ENCODE measurements around the gene MBLAC2.
A peak's percentile ranks its signal among the peaks of the same experiment; 100 is the strongest.

The MBLAC2 gene

DNA sequence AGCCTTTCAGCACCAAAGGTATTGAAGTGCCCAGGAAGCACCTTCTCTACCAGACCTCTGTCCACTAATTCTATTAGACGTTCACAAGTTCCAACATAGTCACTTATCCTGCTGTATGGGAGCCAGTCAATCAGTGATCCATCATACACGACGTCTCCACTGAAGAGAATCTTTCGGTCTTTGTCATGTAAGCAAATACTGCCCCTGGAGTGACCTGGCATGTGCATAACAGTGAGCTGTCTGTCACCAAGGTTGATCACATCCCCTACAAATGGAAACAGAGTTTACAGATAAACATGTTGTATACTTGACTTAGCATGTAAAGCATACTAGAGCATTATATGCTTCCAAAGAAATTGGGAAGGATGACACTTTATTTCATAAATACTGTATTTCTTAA lies 13.3 kb downstream of the MBLAC2 start:
- DNase-seq (ENCODE audit: low read depth): no peak

DNA sequence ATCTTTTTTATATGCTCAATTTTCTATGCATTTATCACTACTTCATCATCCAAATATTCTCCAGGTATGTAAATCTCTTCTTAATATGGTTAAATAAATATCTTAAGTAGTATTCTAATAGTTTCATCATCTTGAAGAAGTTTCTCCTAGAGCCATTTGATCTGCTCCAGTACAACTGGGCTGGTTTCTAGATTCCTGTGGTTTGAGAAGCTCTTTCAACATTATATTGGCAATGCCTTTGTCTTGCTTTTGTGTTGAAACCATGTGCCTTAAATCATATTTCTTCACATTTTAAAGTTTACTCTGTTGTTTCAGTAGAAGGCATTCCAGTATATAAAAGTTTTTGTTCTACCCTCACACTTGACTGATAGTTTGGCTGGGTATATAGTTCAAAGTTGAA lies 27.6 kb downstream of the MBLAC2 start:
- peak; percentile 11 for DNase-seq (ENCODE audit: low read depth)

DNA sequence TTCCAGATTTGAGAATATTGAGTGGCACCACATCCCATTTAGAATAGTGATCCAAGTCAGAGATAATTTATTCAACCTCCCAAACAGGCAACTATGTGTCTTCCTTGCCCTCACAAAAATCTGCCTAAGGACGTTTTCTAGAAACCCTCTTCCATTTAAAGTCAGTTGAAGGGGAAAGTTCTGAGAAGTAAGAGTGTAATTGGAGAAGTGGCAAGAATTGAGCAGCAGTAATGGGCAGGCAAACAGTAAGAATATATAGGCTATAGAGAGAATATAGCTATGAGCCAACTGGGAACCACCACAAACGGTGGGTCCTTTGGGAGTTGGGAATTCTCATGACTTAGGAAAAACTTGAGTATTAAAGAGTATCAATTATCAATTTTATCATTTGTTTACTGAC lies 33.9 kb downstream of the MBLAC2 start:
- DNase-seq (ENCODE audit: low read depth): no peak

DNA sequence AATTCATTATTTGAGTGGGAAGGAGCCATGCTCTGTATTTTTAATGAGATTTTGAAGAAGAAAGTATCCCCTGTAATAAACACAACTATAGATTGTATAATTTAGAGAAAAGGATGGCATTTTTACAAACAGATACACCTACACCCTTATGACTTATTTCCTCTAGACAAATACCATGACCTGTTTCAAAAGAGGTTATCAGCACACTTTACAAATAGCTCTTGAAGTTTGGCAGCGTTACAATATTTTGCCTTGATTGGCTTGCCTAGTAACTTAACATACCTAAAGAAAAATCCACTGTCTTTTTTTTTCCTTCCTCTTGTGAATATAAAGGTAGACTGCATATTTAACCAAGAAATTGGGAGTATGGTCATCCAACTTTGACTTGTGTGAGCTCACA lies 36.5 kb downstream of the MBLAC2 start:
- no peak for DNase-seq (ENCODE audit: low read depth)

DNA sequence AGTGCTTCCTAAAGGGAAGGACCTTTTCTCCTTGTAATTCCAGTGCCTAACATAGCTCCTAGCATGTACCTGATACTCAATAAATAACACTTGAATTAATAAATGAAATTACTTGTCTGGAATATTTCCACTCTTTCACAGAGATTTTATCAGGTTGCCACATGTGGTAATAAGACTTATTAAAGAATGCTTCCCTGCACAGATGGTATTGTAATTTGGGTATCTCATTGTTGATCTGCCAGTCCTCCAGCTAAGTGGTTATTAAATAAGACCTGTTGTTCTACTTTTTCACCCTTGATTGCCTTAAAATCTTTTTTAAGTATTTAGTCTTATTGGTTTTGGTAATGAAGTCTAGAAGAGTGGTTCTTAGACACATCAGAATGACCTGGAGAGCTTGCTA lies 36.9 kb downstream of the MBLAC2 start:
- DNase-seq (ENCODE audit: low read depth): no peak

DNA sequence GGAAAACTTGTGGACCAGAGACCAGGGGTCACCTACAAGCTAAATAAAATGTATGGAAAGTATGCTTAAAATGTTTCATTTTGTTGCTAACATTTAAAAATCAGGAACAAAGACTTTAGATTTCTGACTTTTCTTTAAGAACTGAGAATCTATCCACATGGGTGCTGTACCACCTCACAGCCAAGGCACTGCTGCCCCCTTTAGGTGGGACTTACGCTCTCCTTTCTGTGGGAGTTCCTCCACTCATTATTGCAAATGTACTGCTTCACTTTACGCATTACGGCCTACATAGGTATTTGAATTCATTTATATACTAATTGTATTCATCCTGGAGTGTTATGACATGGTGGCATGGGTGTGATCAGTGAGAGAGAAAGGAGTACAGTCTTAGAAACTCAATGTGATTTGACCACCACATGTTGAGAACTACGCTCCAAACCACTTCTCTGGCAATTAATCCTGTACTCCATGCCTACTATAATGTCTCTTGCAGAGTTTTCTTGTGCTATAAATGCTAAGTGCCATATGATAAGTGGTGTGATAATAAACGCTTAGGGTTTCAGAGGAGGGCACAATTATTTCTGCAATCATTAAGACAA lies 40.4 kb downstream of the MBLAC2 start:
- DNase-seq (ENCODE audit: low read depth): no peak

DNA sequence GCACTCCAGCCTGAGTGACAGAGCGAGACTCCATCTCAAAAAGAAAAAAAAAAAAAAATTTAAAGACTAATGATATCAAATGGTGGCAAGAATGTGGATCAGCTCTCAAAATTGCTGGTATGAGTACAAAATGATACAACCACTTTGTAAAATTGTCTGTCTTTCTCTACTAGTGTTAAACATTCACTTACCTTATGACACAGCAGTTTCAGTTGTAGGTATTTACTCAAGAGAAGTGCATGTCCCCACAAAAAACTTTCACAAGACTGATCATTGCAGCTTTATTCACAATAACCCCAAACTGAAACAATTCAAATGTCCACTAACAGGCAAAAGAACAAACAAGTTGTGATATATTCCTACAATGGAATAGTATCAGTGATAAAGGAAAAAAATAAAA lies 50.3 kb downstream of the MBLAC2 start:
- DNase-seq (ENCODE audit: low read depth): no peak

DNA sequence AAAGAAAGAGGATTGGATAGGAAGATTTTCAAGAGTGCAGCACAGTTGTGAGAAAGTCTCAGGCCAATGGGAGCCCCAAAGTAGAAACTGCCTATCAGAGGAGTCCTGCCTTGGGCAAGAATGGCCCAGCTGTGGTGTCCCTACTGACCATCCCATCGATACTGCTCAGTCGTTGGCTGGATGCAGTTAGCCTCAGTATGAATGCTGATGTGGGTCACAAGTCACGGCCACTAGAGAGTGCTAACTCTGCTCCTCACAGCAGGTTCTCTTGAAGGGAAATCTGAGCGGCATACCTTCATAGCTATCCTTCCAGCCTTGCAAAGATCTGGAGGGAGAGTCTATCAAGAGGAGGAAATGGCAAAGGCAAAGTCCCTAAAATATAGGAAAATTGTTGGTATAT lies 53.4 kb downstream of the MBLAC2 start:
- DNase-seq (ENCODE audit: low read depth): no peak

DNA sequence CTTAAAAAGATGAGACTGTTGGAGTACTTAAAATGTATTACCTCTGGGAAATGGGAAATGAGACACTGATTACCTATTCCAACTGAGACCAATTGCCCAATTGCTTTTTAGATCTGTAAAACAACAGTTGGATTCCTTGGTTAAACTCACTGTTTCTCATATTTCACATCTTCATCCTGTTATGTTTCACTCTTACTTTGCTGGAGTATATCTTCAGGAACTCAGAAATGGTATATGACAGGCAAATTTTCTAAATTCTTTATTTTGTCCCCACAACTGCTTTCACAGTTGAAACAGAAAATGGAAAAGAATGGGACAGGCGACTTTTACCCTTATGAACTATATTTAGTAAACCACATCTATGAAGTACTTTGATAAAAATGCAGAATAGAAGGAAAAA lies 56.4 kb downstream of the MBLAC2 start:
- no peak for DNase-seq (ENCODE audit: low read depth)

DNA sequence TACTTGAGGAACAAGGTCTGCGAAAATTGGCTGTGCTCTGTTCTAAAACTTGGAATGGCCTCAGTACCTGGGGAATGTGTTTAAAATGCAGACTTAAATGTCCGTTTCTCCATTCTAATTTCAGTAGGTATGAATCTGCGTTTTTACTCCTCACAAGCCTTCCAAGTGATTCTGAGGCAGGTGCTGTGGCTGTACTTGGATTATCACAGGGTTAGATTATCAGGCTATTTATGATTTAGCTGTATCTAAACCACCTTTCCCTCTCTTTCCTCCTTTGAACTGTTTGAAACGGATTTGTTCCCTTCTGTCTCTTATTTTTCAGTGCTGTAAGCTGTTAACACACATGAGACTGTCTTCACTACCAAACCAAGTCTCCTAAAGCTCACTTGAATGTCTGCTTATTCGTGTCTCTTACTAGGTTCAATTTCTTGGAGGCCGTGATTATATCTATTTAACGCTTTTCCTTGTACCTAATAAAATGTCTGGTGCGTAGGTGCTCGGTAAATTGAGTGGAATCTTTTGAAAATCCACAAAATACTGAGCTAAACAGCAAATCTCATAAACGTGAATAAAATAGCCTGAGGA lies 64.3 kb downstream of the MBLAC2 start:
- DNase-seq (ENCODE audit: low read depth): no peak

DNA sequence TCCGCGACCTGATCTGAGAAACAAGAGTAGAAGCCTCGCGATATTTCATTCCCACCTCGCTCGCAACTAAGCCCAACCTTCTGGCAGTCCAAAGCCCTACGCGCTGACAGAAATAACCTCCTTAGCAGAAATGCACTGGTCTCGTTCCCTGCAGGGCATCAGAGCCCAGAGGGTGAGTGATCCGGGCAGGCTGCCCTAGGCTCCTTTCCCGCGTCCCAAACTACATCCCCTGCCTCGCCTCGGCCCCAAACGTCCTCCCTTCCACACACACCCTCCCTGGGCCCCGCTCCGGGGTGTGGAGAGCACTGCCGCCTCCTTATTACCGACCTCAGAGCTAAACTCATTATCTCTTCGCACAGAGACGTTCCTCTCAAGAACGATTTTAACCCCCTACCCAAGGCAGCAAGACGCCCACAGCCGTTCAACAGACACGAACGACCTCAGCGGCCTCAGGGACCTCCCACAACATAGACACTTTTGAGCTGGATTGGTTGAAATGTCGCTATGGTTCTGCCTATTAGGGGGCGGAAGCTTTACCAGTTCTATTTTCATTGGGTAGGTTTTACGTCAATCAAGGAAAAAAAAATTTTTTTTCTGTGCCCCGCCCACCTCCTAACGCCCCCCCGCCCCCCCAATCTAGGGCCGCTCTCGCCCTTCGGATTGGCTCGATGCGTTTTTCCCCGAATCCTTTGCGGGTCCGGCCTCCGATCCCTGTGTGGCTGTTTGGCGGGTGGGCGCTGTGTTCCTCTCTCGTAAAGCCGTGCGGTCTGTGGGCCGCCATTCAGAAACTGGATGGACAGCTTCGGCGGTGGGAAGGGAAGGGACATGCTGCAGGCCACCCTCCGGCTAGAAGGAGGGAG lies 65.0 kb downstream of the MBLAC2 start, which contains the start of gene CETN3:
Gene CETN3, minus strand, starts transcription at position 439 of the 860 bp plus-strand sequence. Its CDS starts 95 bp downstream, at position 344.
- DNase-seq (ENCODE audit: low read depth): peak; percentile 90

DNA sequence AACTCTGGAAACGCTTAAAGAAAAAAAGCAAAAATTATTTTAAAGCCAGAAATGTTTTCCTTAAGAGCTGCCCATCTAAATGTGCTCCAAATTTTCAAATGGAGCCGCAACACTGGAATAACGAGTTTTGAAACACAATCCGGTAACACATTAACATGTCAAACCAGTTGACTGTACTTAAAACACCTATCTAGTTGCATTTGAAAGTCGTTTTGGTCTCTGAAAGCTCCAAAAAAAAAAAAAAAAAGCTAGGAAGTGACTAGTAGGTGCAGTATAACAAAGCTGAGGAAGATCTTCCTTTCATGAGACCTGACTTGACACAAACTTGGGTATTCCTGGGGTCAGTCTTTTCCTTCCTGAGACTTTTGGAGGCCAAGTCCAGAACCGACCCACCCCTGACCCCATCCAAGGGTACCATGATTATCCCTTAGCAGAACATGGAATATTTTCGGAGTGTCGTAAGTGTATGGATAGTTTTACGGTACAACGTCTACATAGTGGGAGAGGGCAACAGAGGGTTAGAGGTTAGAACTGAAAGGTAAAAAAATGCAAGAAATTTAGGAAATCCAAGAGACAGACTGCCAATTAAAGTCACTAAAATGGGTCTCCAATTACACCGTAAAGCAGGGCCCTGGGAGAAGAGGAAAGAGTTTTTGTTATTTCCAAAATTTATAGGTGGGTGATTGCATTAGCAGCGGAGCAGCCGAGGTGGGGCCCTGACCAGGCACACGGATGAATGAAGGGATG lies 65.8 kb downstream of the MBLAC2 start:
- no peak for DNase-seq (ENCODE audit: low read depth)

Data from stromal cell of bone marrow (primary cell).